ENCODE data around the gene CEACAM18.

Gene CEACAM18

DNA sequence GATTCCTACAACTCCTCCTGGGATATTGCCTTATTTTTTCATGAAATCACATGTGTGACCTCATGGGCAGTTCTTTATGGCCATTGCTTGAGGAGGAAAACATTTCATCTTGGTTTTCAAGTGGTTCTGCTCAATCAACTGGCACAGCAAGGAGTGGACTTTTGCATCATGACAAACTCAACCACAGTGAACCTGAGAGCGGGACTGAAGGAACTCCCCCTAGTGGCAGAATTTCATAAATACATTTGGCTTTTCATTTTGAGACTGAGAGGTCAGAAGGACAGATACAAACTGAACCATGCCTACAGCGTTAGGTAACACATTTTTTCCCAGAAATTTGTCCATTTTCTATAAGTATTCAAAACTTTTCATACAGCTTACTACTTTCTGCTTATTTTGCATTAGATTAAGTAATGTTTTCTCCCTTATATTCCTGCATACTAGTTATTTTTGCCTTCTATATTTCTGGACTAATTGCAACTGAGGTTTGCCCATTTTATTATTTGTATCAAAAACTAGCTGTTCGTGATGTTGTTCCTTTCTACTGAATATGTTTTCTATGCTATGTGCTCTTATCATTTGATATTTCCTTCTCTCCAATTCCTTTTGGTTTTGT is 36.6 kb downstream of the CEACAM18 start:
- in situ Hi-C loops (cut with MboI; ENCODE audit: low pct_unique_long_range_greater_than_20kb, low sequenced_read_pairs), result no loop called here
- DNase-seq, result peak; percentile 85

DNA sequence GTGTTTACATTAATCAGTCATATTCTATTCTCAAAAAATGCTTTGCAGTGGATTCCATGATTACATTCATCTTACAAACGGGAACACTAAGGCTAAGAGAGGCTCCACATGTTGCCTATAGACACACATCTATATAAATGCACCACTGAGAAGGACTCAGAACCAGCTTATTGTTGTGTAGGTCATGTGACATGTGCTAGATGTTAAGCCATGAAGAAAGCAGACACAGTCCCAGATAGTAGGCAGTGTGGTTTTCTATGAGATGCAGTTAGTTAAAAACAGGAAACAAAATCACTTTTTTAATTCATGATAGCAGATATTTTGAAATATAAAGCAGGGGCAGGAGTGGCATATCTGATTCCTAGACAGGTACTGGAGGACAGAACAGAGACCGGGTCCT is 42.4 kb downstream of the CEACAM18 start:
- DNase-seq, result no peak
- in situ Hi-C loops (cut with MboI; ENCODE audit: low pct_unique_long_range_greater_than_20kb, low sequenced_read_pairs), result no loop called here

DNA sequence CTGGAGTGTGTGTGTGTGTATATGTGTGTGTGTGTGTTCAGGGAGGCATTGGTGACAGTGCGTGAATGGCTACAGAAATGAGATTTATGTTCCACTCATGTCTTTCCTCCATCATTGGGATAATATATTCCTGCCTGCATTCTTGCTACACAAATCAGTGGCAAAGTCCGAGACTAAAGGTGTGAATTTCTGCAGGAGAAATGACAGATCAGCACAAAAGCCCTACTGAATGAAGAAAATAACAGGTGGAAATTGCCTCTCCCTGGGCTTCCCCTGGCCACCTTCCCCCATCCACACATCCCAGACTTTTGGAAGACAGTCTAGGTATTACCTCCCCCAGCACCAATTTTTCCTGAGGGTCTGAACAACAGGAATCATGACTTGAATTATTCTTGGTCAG is 43.0 kb downstream of the CEACAM18 start:
- in situ Hi-C loops (cut with MboI; ENCODE audit: low pct_unique_long_range_greater_than_20kb, low sequenced_read_pairs), result no loop called here
- DNase-seq, result no peak

GRCh38 chr19:51521781-51522180 is 43.4 kb downstream of the CEACAM18 start:
- no peak for DNase-seq
- in situ Hi-C loops (cut with MboI; ENCODE audit: low pct_unique_long_range_greater_than_20kb, low sequenced_read_pairs), result no loop called here

GRCh38 chr19:51524666-51525264 is 46.4 kb downstream of the CEACAM18 start:
- DNase-seq, result no peak
- in situ Hi-C loops (cut with MboI; ENCODE audit: low pct_unique_long_range_greater_than_20kb, low sequenced_read_pairs), result no loop called here

GRCh38 chr19:51525651-51526050 is 47.3 kb downstream of the CEACAM18 start:
- no peak for DNase-seq
- in situ Hi-C loops (cut with MboI; ENCODE audit: low pct_unique_long_range_greater_than_20kb, low sequenced_read_pairs), result no loop called here

DNA sequence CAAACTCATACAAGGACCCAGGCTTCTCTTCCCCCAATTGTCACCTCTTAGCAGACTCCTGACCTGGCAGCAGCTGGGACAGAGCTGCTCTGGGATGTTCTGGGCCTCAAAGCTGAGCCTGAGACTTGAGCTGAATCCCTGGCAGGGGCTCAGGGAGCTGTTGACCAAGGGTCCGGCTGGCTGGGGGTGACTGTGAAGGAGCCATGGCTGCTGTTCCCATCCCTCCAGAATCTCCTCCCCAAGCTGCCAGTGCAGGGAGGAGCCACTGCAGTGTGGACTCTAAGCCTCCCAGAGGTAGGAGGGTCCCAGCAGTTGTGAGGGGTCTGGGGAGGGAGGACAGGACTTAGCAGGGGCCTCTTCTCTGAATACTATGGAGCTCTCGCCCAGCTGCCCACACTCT is 51.0 kb downstream of the CEACAM18 start:
- in situ Hi-C loops (cut with MboI; ENCODE audit: low pct_unique_long_range_greater_than_20kb, low sequenced_read_pairs), result no loop called here

GRCh38 chr19:51530616-51531015 is 52.3 kb downstream of the CEACAM18 start:
- no peak for DNase-seq
- in situ Hi-C loops (cut with MboI; ENCODE audit: low pct_unique_long_range_greater_than_20kb, low sequenced_read_pairs), result no loop called here

More for the DNA sequence above, 51.0 kb downstream of the CEACAM18 start:
- no peak for DNase-seq

DNA sequence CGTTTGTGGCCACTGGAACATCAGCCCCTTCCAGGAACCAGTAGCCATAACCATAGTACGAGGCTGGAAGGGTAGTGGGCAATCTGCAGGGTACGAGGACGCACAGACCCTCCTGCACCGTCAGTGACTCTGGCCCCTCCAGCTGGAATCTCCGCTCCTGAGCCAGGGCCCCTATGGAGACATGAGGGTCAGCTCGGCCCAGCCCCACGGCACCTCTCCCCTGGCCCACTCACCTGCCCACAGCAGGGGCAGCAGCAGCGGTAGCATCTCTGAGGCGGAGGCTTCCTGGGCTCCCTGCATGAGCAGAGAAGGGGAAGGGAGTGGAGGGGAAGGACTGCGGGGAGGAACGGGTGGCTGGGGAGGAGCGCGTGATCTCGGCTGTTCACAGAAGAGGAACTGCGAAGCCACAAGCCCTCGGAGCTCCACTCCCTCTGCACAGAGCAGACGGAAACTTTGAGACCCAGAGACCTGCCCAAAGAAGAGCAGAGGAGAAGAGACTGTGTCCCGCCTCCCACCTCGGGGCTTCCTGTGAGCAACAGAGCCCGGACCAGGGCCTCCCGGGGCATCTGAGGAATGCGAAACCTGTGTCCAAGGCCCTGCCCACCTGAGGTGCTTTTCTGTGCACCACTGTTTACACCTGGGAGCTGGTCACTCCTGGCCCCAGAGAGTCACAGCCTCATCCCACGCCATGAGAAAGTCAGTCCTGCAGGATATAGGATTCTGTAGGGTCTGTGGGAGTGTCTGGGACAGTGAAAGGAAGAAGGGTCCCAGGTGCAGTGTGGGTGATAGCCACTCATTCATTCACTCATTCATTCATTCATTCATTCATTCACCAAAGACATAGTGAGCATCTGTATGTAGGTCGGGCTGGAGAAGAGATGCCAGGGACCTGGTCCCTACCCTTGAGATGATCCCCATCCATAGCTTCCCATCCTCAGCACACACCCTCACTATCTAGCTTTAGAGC is 53.3 kb downstream of the CEACAM18 start, which contains the start of gene SIGLEC6:
TSS of gene SIGLEC6 (minus strand) at position 322 of the 967 bp plus-strand sequence. CDS start at position 300, 22 bp downstream.
- peak; percentile 97 for DNase-seq
- in situ Hi-C loops (cut with MboI; ENCODE audit: low pct_unique_long_range_greater_than_20kb, low sequenced_read_pairs), result no loop called here

DNA sequence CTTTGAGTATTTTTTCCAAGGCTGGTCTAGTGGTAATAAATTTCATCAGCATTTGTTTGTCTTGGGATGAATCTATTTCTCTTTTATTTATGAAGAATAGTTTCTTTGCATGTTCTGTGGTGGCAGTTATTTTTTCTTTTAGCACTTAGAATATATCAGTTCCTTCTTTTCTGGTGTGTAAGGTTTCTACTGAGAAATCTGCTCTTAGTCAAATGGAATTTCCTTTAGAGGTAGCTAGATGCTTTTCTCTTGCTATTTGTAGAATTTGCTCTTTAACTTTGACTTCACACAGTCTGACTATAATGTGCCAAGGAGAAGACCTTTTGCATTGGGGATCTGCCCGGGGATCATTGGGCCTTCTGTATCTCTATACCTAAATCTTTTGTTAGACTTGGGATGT is 57.2 kb downstream of the CEACAM18 start:
- no peak for DNase-seq
- in situ Hi-C loops (cut with MboI; ENCODE audit: low pct_unique_long_range_greater_than_20kb, low sequenced_read_pairs), result no loop called here

GRCh38 chr19:51539821-51540366 is 61.6 kb downstream of the CEACAM18 start:
- DNase-seq, result no peak
- in situ Hi-C loops (cut with MboI; ENCODE audit: low pct_unique_long_range_greater_than_20kb, low sequenced_read_pairs), result no loop called here
